Esophagus muscularis mucosa (tissue), 3 donors: ENCODE results near the gene PDSS1.

Experiments used
- POLR2A ChIP-seq: fragments of 450-650 bp; IDR thresholded peaks from one replicate; pipeline ENCODE4 v1.6.1; 2017; ENCODE audit warnings: antibody characterized with exemption, moderate library complexity, mild to moderate bottlenecking, low read depth
- TF ChIP-seq, protein P1 (sequence below), 3 experiments: fragments of 200-600 bp in 2 of 3; fragments of 450-650 bp in 1 of 3; sonication (generic) in 2 of 3; IDR thresholded peaks; one replicate each; pipeline ENCODE4 v1.5.1; 2017 to 2019; ENCODE audit warnings: antibody characterized with exemption in 3 of 3, mild to moderate bottlenecking in 2 of 3, moderate library complexity in 1 of 3

GRCh38 chr10:26700884-26701630 lies 3.6 kb downstream of the PDSS1 start:
- TF ChIP-seq, protein P1, sequence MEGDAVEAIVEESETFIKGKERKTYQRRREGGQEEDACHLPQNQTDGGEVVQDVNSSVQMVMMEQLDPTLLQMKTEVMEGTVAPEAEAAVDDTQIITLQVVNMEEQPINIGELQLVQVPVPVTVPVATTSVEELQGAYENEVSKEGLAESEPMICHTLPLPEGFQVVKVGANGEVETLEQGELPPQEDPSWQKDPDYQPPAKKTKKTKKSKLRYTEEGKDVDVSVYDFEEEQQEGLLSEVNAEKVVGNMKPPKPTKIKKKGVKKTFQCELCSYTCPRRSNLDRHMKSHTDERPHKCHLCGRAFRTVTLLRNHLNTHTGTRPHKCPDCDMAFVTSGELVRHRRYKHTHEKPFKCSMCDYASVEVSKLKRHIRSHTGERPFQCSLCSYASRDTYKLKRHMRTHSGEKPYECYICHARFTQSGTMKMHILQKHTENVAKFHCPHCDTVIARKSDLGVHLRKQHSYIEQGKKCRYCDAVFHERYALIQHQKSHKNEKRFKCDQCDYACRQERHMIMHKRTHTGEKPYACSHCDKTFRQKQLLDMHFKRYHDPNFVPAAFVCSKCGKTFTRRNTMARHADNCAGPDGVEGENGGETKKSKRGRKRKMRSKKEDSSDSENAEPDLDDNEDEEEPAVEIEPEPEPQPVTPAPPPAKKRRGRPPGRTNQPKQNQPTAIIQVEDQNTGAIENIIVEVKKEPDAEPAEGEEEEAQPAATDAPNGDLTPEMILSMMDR (IDR thresholded peaks at IDR 0.05), result no peak
- TF ChIP-seq POLR2A, result no peak
